Duodenal mucosa (tissue), 2 donors: ENCODE data around the gene C6orf47.

Experiments
- H3K27ac ChIP-seq: one replicate; pipeline ENCODE4 v1.7.0; 2013; ENCODE audit warnings: low read depth, low read length
- H3K27me3 ChIP-seq, 2 donors: one replicate each; pipeline ENCODE4 v1.7.0; 2013; ENCODE audit warnings: low read length in 2 of 2, control low read depth in 1 of 2; ENCODE audit not compliant: insufficient read depth in 2 of 2, control insufficient read depth in 1 of 2
- H3K36me3 ChIP-seq, 2 donors: one replicate each; pipeline ENCODE4 v1.7.0; 2013; ENCODE audit warnings: low read length in 2 of 2, control low read depth in 1 of 2; ENCODE audit not compliant: insufficient read depth in 2 of 2, control insufficient read depth in 1 of 2
- H3K4me1 ChIP-seq, 2 donors: one replicate each; pipeline ENCODE4 v1.7.0; 2013; ENCODE audit warnings: low read length in 2 of 2, control low read depth in 1 of 2; ENCODE audit not compliant: insufficient read depth in 2 of 2, control insufficient read depth in 1 of 2
- H3K4me3 ChIP-seq, 2 donors: one replicate each; pipeline ENCODE4 v1.7.0; 2013; ENCODE audit warnings: low read length in 2 of 2, low read depth in 1 of 2
- H3K9ac ChIP-seq, 2 donors: one replicate each; pipeline ENCODE4 v1.7.0; 2013; ENCODE audit warnings: low read length in 2 of 2, low read depth in 1 of 2
- H3K9me3 ChIP-seq, 2 donors: one replicate each; pipeline ENCODE4 v1.7.0; 2013; ENCODE audit warnings: low read length in 2 of 2, control low read depth in 1 of 2; ENCODE audit not compliant: control insufficient read depth in 1 of 2

Gene C6orf47

DNA sequence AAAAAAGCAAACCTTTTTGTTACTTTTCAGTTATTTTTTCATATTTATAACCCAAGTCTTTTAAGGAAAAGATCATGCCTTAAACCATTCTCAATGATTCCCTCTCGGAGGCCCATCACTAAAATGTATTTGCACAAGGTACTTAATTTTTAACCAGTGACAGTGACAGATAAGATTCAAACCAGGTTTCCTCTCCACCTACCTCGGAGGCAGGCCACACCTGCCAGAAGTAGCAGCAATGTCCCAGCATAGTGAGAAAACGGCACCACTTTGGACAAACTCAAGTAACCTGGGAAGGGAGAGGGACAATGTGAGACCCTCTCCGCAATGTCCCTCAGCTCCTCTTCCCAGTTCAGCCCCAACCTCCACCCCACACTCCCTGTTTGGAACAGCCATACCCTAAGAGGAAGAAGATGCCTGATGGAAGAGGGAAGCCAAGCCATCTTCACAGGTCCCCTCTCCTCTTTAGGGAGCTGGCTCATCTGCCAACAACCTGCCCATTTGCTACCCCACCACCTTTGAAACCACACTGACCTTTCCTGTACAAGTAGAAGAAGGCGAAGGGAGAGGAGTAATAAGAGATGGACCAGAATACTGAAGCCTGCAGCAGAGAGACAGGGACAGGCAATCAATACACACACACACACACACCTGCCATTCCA lies 40.3 kb upstream of the C6orf47 start:
- Histone ChIP-seq H3K27ac (no peak overlapping the region), H3K9ac (peak overlapping the region in 1 of 2 donors; percentile 15)

DNA sequence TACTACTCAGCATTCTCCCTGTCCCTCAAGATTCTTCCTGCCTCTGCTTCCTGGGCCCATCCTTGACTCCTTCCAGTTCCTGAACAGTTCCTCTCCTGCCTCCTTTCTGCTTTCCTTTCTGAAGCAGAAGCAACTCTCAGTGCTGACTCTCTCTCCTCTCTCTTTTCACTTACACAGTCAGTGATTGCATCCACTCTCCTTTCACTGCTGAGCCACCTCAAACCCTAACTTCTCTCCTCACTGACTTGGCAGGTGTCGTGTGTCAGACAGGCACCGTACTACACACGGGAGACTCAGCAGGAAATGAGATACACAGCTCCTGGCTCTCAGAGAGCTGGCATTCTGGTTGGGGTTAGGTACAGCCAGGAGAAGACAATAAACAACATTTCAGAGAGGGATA lies 37.0 kb upstream of the C6orf47 start:
- Histone ChIP-seq H3K4me3 (no peak overlapping the region), H3K9ac (no peak overlapping the region), H3K27me3 (no peaks in the 10 kb centered on the region), H3K4me1 (peaks cover 15% of the 10 kb centered on the region in 2 donors), H3K27ac (no peak overlapping the region), H3K36me3 (peaks cover 28 to 62% of the 10 kb centered on the region in 2 donors), H3K9me3 (no peaks in the 10 kb centered on the region)

More for the DNA sequence above, 40.3 kb upstream of the C6orf47 start:
- H3K4me1 ChIP-seq, result peaks cover 15% of the 10 kb centered on the region in 2 donors
- no peaks in the 10 kb centered on the region for H3K9me3 ChIP-seq
- peaks cover 9 to 33% of the 10 kb centered on the region in 2 donors for H3K36me3 ChIP-seq
- no peaks in the 10 kb centered on the region for H3K27me3 ChIP-seq
- peak overlapping the region in 1 of 2 donors; percentile 84 for H3K4me3 ChIP-seq

DNA sequence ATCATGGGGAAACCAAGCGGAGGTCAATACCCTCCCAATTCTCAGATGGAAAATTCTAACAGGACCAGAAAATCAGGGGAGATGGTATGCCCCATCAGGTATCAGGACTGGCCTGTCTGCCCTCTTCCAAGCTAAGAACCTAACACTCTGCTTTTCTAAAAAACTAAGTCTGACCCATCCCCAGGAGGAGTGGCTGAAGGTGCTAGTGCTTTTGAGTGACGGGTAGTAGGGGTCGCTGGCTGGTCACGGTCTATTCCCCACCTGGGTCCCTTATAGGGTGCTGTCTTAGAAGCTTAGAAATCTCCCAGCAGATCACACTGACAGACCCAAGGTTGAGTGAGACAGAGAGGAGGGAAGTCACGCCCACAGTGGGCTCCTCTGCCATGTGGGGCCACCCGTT lies 33.0 kb upstream of the C6orf47 start:
- Histone ChIP-seq H3K4me3 (no peak overlapping the region), H3K36me3 (peaks cover 55 to 79% of the 10 kb centered on the region in 2 donors), H3K4me1 (peaks cover 16 to 19% of the 10 kb centered on the region in 2 donors), H3K27ac (no peak overlapping the region), H3K9ac (no peak overlapping the region), H3K27me3 (no peaks in the 10 kb centered on the region), H3K9me3 (no peaks in the 10 kb centered on the region)

DNA sequence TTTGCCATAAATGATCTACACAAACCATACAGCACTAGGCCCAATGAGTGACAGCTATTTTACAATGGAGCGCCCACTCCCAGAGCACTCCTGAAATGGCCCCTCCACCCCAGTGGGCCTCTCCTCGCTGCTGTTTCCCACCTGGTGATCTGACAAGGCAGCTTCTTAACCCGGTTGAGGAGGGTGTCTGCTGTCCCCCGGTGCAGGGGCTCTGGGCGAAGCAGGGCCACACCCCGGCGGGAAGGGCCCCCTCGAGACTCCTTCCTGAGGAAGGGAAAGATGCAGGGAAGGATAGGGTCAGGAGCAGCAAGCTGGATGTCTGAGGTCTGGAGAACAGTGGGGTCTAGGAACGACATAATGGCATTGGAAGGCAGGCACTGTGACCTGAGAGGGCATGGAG lies 32.3 kb upstream of the C6orf47 start:
- Histone ChIP-seq H3K36me3 (peaks cover 60 to 86% of the 10 kb centered on the region in 2 donors), H3K4me1 (peaks cover 16 to 19% of the 10 kb centered on the region in 2 donors), H3K27me3 (no peaks in the 10 kb centered on the region), H3K9ac (no peak overlapping the region), H3K27ac (no peak overlapping the region), H3K4me3 (no peak overlapping the region), H3K9me3 (no peaks in the 10 kb centered on the region)

DNA sequence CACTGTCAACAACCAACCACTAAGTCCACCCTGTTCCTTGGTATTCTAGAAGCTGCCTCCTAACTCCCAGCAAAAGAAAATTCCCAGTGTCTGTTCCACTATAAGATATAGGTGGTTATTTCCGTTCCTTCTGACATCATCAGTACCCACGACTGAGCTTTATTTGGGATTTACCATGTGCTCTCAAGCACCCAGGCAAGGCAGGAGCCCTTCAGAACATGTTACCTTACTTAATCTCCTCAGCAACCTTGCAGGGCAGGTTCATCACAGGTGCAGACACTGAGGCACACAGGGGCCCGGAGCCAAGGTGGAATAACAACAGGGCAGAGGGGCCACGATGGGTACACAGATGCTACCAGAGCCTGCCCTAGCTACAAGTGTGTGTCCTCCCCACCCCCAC lies 31.8 kb upstream of the C6orf47 start:
- Histone ChIP-seq H3K4me1 (peaks cover 16 to 19% of the 10 kb centered on the region in 2 donors), H3K36me3 (peaks cover 60 to 86% of the 10 kb centered on the region in 2 donors), H3K27me3 (no peaks in the 10 kb centered on the region), H3K9me3 (no peaks in the 10 kb centered on the region), H3K27ac (no peak overlapping the region), H3K4me3 (no peak overlapping the region), H3K9ac (no peak overlapping the region)

DNA sequence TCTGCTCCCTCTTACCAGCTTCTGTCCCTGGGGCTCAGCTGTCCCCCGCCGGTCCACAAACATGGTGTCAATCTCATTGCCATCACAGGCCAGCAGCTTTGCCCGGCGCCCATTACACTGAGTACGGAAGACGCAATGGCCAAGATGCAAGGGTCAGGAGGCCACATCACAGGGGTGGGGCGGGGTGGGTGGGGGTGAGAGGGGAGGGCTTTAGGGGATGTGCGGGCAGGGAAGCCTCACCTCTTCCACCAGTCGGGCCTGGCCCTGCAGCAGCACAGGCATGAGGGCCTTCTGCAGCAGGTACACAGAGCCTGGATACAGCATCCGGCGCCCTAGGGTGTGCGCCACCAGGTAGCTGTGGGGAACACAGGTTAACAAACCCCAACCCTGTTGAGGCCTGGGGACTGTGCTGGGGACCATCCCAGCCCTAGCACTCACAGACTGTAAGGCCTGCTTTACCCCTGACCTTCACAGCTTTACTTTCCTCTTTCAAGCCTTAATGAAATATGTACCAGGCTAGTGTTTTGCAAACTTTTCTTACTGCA lies 31.1 kb upstream of the C6orf47 start:
- Histone ChIP-seq H3K4me1 (peaks cover 16 to 19% of the 10 kb centered on the region in 2 donors), H3K4me3 (no peak overlapping the region), H3K9me3 (no peaks in the 10 kb centered on the region), H3K9ac (no peak overlapping the region), H3K36me3 (peaks cover 60 to 86% of the 10 kb centered on the region in 2 donors), H3K27ac (no peak overlapping the region), H3K27me3 (no peaks in the 10 kb centered on the region)

DNA sequence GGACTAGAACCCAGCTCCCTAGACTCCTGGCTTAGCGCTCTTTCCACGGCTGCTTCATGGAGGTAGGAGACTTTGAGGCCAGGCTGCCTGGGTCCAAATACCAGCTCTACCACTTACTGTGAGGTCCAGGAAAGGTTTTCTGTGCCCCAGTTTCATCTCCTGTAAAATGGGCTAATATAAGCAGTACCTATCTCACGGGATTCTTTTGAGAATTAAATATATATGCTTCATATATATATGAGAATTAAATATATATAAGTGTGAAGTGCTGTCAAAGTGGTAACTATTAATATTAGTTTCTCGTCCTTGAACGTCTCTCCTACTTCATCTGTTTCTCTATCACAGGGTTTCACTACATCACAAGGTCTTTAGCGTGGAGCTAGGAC lies 30.5 kb upstream of the C6orf47 start:
- Histone ChIP-seq H3K27ac (peak overlapping the region; percentile 58), H3K9me3 (no peaks in the 10 kb centered on the region), H3K36me3 (peaks cover 64 to 86% of the 10 kb centered on the region in 2 donors)

DNA sequence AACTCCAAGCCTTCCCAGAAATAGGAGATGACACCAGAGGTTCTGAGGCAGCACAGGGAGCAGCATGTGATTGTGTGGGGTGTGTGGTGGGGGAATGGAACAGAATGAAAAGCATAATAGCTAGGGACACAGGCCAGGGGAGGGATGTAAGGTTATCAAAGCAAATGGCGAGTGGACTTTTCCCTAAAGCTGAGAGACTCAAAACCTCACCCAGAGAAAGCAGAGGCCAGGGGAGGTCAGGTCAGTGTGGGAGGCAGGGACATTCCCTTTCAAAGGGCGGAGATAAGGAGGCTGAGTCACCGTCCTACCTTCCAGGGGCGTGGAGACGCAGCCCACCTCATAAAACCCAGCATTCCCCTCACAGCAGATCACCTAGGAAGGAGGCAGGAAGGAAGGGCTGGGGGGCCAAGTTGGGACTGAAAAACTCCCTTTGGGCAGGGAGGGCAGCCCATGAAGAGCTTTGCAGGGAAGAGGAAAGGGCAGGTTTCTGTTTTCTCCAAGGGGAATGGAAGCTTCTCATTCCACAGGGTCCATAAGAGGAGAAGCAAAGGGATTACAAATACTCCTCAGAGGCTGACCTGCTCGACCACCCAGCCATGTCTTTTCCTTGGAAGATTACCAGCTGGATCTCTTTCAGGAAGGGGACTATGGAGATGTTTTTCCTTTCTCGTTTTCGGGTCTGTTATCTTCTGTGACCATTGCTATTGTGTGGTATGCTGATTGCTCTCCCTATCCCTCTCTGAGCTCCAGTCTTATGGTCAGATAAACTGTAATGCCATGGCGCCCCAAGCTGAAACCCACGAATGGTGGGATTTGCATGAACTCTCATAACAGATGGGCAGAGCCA lies 29.9 kb upstream of the C6orf47 start:
- Histone ChIP-seq H3K27ac (peak overlapping the region; percentile 58), H3K36me3 (peaks cover 65 to 87% of the 10 kb centered on the region in 2 donors), H3K27me3 (no peaks in the 10 kb centered on the region), H3K4me1 (peaks cover 16 to 19% of the 10 kb centered on the region in 2 donors), H3K4me3 (peak overlapping the region in 1 of 2 donors; percentile 8), H3K9me3 (no peaks in the 10 kb centered on the region), H3K9ac (peak overlapping the region in 1 of 2 donors; percentile 28)

More for the DNA sequence above, 30.5 kb upstream of the C6orf47 start:
- Histone ChIP-seq H3K4me3 (peak overlapping the region in 1 of 2 donors; percentile 8), H3K27me3 (no peaks in the 10 kb centered on the region), H3K4me1 (peaks cover 16 to 19% of the 10 kb centered on the region in 2 donors), H3K9ac (peak overlapping the region in 1 of 2 donors; percentile 28)

DNA sequence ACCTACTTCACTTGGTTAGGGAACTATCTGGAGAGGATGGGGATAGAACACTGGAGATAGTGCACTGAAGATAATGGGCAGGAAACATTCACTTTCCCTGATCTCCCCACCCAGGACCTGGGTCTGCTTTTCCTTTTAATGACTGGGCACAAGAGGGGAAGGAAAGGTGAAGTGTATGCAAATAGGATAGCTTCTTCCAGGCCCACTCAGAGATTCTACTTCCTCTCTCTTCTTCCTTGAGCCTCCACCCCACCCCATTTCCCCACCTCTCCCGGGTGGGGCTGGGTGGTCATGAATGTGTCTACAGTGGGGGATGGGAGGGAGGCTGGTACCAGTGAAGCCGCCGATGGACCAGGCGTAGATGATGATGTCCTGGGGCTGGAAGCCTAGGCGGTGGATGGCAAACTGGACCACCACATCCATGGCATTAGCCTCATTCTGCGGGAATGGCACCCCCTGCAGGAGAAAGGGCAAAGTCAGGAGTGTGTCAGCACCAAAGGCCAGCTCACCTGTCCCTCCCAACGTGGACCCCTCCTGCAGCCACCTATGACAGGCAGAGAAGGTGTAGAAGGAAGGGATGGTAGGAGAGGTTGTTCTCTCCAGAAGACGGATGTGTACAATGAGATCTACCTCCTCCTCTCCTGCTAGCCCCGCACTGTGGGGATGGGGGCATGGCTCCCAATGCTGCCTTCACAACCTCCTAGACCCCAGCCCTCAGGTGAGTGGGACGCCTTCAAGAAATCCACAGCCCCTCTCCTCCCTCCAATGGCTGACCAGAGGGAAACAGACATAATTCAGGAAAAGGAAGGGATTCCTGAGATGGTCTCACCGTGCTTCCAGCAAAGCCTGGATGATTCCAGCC lies 28.9 kb upstream of the C6orf47 start:
- peak overlapping the region in 1 of 2 donors; percentile 5 for H3K9ac ChIP-seq
- H3K27me3 ChIP-seq, result no peaks in the 10 kb centered on the region
- no peaks in the 10 kb centered on the region for H3K9me3 ChIP-seq
- H3K27ac ChIP-seq, result peak overlapping the region; percentile 33
- peaks cover 60 to 81% of the 10 kb centered on the region in 2 donors for H3K36me3 ChIP-seq
- peaks cover 16 to 19% of the 10 kb centered on the region in 2 donors for H3K4me1 ChIP-seq
- peak overlapping the region in 1 of 2 donors; percentile 8 for H3K4me3 ChIP-seq
